Right ventricle myocardium superior (tissue), 1 donor: ENCODE data around the gene RAC2. TPM values are rescaled to one million over a fixed set of nuclear protein-coding genes. Genes with fewer than 3 reads are reported as not detected.

Source experiments
- ATAC-seq: fragments of 200-7000 bp; cut with Tn5 transposase; one replicate; pipeline ENCODE4 v1.9.1; 2020; ENCODE audit warnings: mild to moderate bottlenecking; ENCODE audit not compliant: poor library complexity
- DNase-seq: peaks from one replicate; pipeline ENCODE4 v3.0.0-alpha.2; 2020
- intact Hi-C: fragments of 100-400 bp; cut with DNase I; formaldehyde crosslinking; loops from one replicate; pipeline ENCODE4 v1.11.2; 2022
- total RNA-seq: library from RNA; stranded (reverse); fragmentation: NEBNext Ultra II Directional; extraction: Animal tissue kit (Norgen Biotek cat#: 25700); gene quantifications from one replicate; pipeline ENCODE4 v1.2.1, GENCODE V29; 2021
- donor health status: DM: no; HTN: yes; CAD: no; lungs with severe emphysema.

The RAC2 gene
- total RNA-seq, 1 donor from 2014 or later, result 4.1 TPM

GRCh38 chr22:37199103-37199759 lies 44.8 kb downstream of the RAC2 start:
- peak; percentile 94 for ATAC-seq
- DNase-seq, result peak; percentile 99
- intact Hi-C loops, result loop anchor here (2.0 to 5.0 kb wide), 2 partner anchors 32 to 417 kb away; no protein-coding TSS in a partner anchor

GRCh38 chr22:37198258-37199102 lies 45.6 kb downstream of the RAC2 start:
- intact Hi-C loops, result loop anchor here (2.0 to 5.0 kb wide), 2 partner anchors 32 to 416 kb away; no protein-coding TSS in a partner anchor

GRCh38 chr22:37197451-37198257 lies 46.4 kb downstream of the RAC2 start:
- peak; percentile 66 for DNase-seq
- ATAC-seq, result no peak
- intact Hi-C loops, result loop anchor here (2.0 to 5.0 kb wide), 2 partner anchors 31 to 415 kb away; no protein-coding TSS in a partner anchor

More at GRCh38 chr22:37198258-37199102, 45.6 kb downstream of the RAC2 start:
- peak; percentile 78 for ATAC-seq
- DNase-seq, result peak; percentile 93

- intact Hi-C loops, result loop anchor here (5.0 kb wide), 1 partner anchor 414 kb away; no protein-coding TSS in a partner anchor
- DNase-seq (peak; percentile 92), ATAC-seq (peak; percentile 70)
These were observed 47.3 kb downstream of the RAC2 start for GRCh38 chr22:37196539-37197450.

- no peak for DNase-seq
- no peak for ATAC-seq
- intact Hi-C loops, result loop anchor here (5.0 kb wide), 1 partner anchor 414 kb away; no protein-coding TSS in a partner anchor
These were observed 48.1 kb downstream of the RAC2 start for GRCh38 chr22:37195921-37196320.

GRCh38 chr22:37194750-37195149 lies 49.3 kb downstream of the RAC2 start:
- intact Hi-C loops, result loop anchor here (5.0 kb wide), 1 partner anchor 412 kb away; no protein-coding TSS in a partner anchor
- no peak for DNase-seq

GRCh38 chr22:37193629-37194191 lies 50.4 kb downstream of the RAC2 start:
- intact Hi-C loops, result no loop called here
- DNase-seq (no peak), ATAC-seq (no peak)

More at GRCh38 chr22:37194750-37195149, 49.3 kb downstream of the RAC2 start:
- ATAC-seq, result no peak

GRCh38 chr22:37192741-37193140 lies 51.3 kb downstream of the RAC2 start:
- intact Hi-C loops, result no loop called here
- DNase-seq, result no peak
- no peak for ATAC-seq

GRCh38 chr22:37192204-37192603 lies 51.9 kb downstream of the RAC2 start:
- ATAC-seq, result no peak
- no peak for DNase-seq
- intact Hi-C loops, result no loop called here

- ATAC-seq, result no peak
- intact Hi-C loops, result no loop called here
- DNase-seq, result no peak
These were observed 53.7 kb downstream of the RAC2 start for GRCh38 chr22:37190262-37190780.

- intact Hi-C loops, result no loop called here
- ATAC-seq (no peak), DNase-seq (no peak)
These were observed 55.1 kb downstream of the RAC2 start for GRCh38 chr22:37188901-37189466.

- peak; percentile 77 for DNase-seq
- ATAC-seq, result peak; percentile 84
- intact Hi-C loops, result no loop called here
These were observed 55.9 kb downstream of the RAC2 start, which contains the start of gene C1QTNF6 for GRCh38 chr22:37187891-37188761. TSS of gene C1QTNF6 (minus strand) at chr22:37188247. CDS start at chr22:37188213, 34 bp downstream.

GRCh38 chr22:37187552-37187890 lies 56.5 kb downstream of the RAC2 start:
- ATAC-seq, result peak; percentile 57
- intact Hi-C loops, result no loop called here
- peak; percentile 49 for DNase-seq

GRCh38 chr22:37186997-37187522 lies 57.0 kb downstream of the RAC2 start:
- ATAC-seq (no peak), DNase-seq (peak; percentile 37)

GRCh38 chr22:37186228-37186996 lies 57.7 kb downstream of the RAC2 start:
- ATAC-seq (peak; percentile 33), DNase-seq (peak; percentile 24)
- intact Hi-C loops, result no loop called here

More at GRCh38 chr22:37186997-37187522, 57.0 kb downstream of the RAC2 start:
- intact Hi-C loops, result no loop called here
